Endothelial cell of umbilical vein (primary cell): Measurements from ENCODE around the gene C2orf76. TPM values are rescaled to one million over a fixed set of nuclear protein-coding genes. Genes with fewer than 3 reads are reported as not detected.

Experiments used
- BruUV-seq: library from RNA; stranded (reverse); fragments of 400-500 nt; replicated peaks from 2 replicates; lab custom pipeline; 2021; lab: Mats Ljungman, UMichigan
- CTCF ChIA-PET: fragments of 300-600, 350-600 bp; sonication (Branson Sonifier 250); formaldehyde crosslinking; loops from one replicate; lab custom pipeline; 2021; ENCODE audit warnings: antibody characterized with exemption, inconsistent platforms; lab: Charles Lee
- POLR2A ChIA-PET: fragments of 300-600, 350-600 bp; sonication (Branson Sonifier 250); formaldehyde crosslinking; loops from one replicate; lab custom pipeline; 2021; ENCODE audit warnings: antibody characterized with exemption, inconsistent platforms; lab: Charles Lee
- DNase-seq: peaks from one replicate; pipeline ENCODE4 v3.0.0-alpha.2; 2011; ENCODE audit warnings: low read depth, low spot score
- FAIRE-seq: peaks from 2 replicates; lab custom pipeline; 2011; peaks lifted over from hg19 to GRCh38; lab: Jason Lieb, UNC
- H2AFZ ChIP-seq: 2 replicates; pipeline ENCODE4 v1.6.0; 2012; ENCODE audit warnings: low read depth, low read length, control low read depth, inconsistent platforms
- H3K27ac ChIP-seq: 2 replicates; pipeline ENCODE4 v1.5.1; 2011; ENCODE audit warnings: low read depth, mild to moderate bottlenecking, control low read depth, low read length, moderate library complexity; ENCODE audit not compliant: insufficient read depth
- H3K27me3 ChIP-seq, 2 experiments: 2 replicates each; pipeline versions ENCODE4 v1.6.0 to v1.6.1; 2011; ENCODE audit warnings: low read length in 2 of 2, mixed read lengths in 1 of 2; ENCODE audit not compliant: control insufficient read depth in 2 of 2, insufficient read depth in 2 of 2
- H3K36me3 ChIP-seq, 2 experiments: 2 replicates in 1 of 2; 3 replicates in 1 of 2; pipeline ENCODE4 v1.5.1; 2011; ENCODE audit warnings: low read length in 2 of 2, mild to moderate bottlenecking in 1 of 2, moderate library complexity in 1 of 2; ENCODE audit not compliant: control insufficient read depth in 2 of 2, insufficient read depth in 2 of 2; ENCODE audit errors: extremely low read depth in 1 of 2
- H3K4me1 ChIP-seq: 3 replicates; pipeline ENCODE4 v1.5.1; 2011; ENCODE audit warnings: mild to moderate bottlenecking, low read length; ENCODE audit not compliant: control insufficient read depth, insufficient read depth; ENCODE audit errors: extremely low read depth
- H3K4me2 ChIP-seq: 2 replicates; pipeline ENCODE4 v1.6.1; 2011; ENCODE audit warnings: low read length, control low read depth, mixed read lengths; ENCODE audit not compliant: insufficient read depth
- H3K4me3 ChIP-seq, 3 experiments: fragments of 200-600 bp in 1 of 3; sonication (generic), shearing (Covaris generic) in 1 of 3; replicated peaks in 1 of 3; 2 replicates each; pipeline ENCODE4 v1.5.1; 2011 to 2016; ENCODE audit warnings: control low read depth in 3 of 3, low read length in 3 of 3, mild to moderate bottlenecking in 2 of 3, inconsistent platforms in 1 of 3, low read depth in 1 of 3, moderate library complexity in 1 of 3; ENCODE audit not compliant: insufficient read depth in 1 of 3
- H3K79me2 ChIP-seq: 2 replicates; pipeline ENCODE4 v1.6.0; 2012; ENCODE audit warnings: low read length, inconsistent platforms; ENCODE audit not compliant: control insufficient read depth, insufficient read depth
- H3K9ac ChIP-seq: replicated peaks from 2 replicates; pipeline ENCODE3; 2011; ENCODE audit warnings: low read length, control low read depth; ENCODE audit not compliant: insufficient read depth; ENCODE audit errors: extremely low read depth
- H3K9me1 ChIP-seq: replicated peaks from 3 replicates; pipeline ENCODE4 v1.6.0; 2011; ENCODE audit warnings: mild to moderate bottlenecking, low read length; ENCODE audit not compliant: control insufficient read depth, insufficient read depth; ENCODE audit errors: extremely low read depth
- H3K9me3 ChIP-seq: replicated peaks from 2 replicates; pipeline ENCODE4 v1.5.1; 2012; ENCODE audit warnings: low read length, inconsistent platforms; ENCODE audit not compliant: control insufficient read depth, insufficient read depth
- H4K20me1 ChIP-seq: replicated peaks from 2 replicates; pipeline ENCODE3; 2011; ENCODE audit warnings: mild to moderate bottlenecking, low read length; ENCODE audit not compliant: control insufficient read depth, insufficient read depth; ENCODE audit errors: extremely low read depth
- CTCF ChIP-seq, 2 donors: IDR thresholded peaks; 1 replicate in 1 of 2; 2 replicates in 1 of 2; pipeline ENCODE4 v1.5.1; 2011; ENCODE audit warnings: low read length in 2 of 2, mild to moderate bottlenecking in 2 of 2, moderate library complexity in 2 of 2, control low read depth in 1 of 2, inconsistent platforms in 1 of 2, low read depth in 1 of 2; ENCODE audit not compliant: insufficient read depth in 1 of 2; ENCODE audit errors: extremely low read depth in 1 of 2
- EZH2 ChIP-seq: IDR thresholded peaks from 2 replicates; pipeline ENCODE4 v1.6.1; 2012; ENCODE audit warnings: borderline replicate concordance, low read depth, mild to moderate bottlenecking, moderate library complexity, low read length, inconsistent platforms; ENCODE audit not compliant: severe bottlenecking
- FOS ChIP-seq: IDR thresholded peaks from 2 replicates; pipeline ENCODE4 v1.6.1; 2011; ENCODE audit warnings: mild to moderate bottlenecking, low read length, moderate library complexity, borderline replicate concordance; ENCODE audit not compliant: insufficient read depth
- GATA2 ChIP-seq: IDR thresholded peaks from 2 replicates; pipeline ENCODE4 v1.7.0; 2011; ENCODE audit warnings: low read depth, mild to moderate bottlenecking, moderate library complexity, mixed read lengths, low read length; ENCODE audit not compliant: insufficient read length, insufficient read depth
- JUN ChIP-seq: IDR thresholded peaks from 2 replicates; pipeline ENCODE4 v1.6.1; 2011; ENCODE audit warnings: borderline replicate concordance, low read depth; ENCODE audit not compliant: insufficient read length, insufficient read depth
- MAX ChIP-seq: IDR thresholded peaks from 2 replicates; pipeline ENCODE4 v1.6.1; 2011; ENCODE audit not compliant: insufficient read depth, insufficient read length
- MYC ChIP-seq: IDR thresholded peaks from one replicate; pipeline ENCODE4 v1.6.1; 2011; ENCODE audit warnings: mild to moderate bottlenecking, low read depth, low read length
- POLR2A ChIP-seq: IDR thresholded peaks from 2 replicates; pipeline ENCODE4 v1.6.1; 2012; ENCODE audit warnings: low read depth, mild to moderate bottlenecking, control low read depth, low read length
- POLR2AphosphoS5 ChIP-seq: IDR thresholded peaks from 2 replicates; pipeline ENCODE4 v1.6.1; 2012; ENCODE audit warnings: low read depth, mild to moderate bottlenecking, control low read depth, low read length, moderate library complexity; ENCODE audit not compliant: insufficient read depth
- dilution Hi-C: fragments of 300-500 bp; cut with MboI; formaldehyde crosslinking; loops from one replicate; pipeline ENCODE4 v1.15.0; 2019; ENCODE audit warnings: low sequenced_read_pairs; ENCODE audit not compliant: extremely low pct_ligation_motif_present
- intact Hi-C: fragments of 100-400 bp; cut with micrococcal nuclease; formaldehyde crosslinking; loops from one replicate; pipeline ENCODE4 v1.10.0; 2022
- polyA plus RNA-seq, 4 experiments: library from polyadenylated mRNA; depleted of rRNA in 3 of 4; stranded (reverse) in 3 of 4; unstranded in 1 of 4; fragments of >200 nt; gene quantifications; 2 replicates each; pipeline versions ENCODE4 v1.2.1 to v1.2.3, GENCODE V29; 2011 to 2012; ENCODE audit warnings: missing spikeins in 1 of 4
- total RNA-seq: library from RNA; stranded (reverse); gene quantifications from 2 replicates; pipeline ENCODE4 v1.2.3, GENCODE V29; 2021

Gene C2orf76
- total and polyA plus RNA-seq, 2 donors (not counting 3 experiments of a cell fraction or from before 2014, with no cell fraction given) = 7.4 to 12.1 TPM

GRCh38 chr2:119337749-119338148 lies 28.9 kb downstream of the C2orf76 start:
- no peaks in the 10 kb centered on the region for H4K20me1 ChIP-seq
- H3K4me1 ChIP-seq = no peaks in the 10 kb centered on the region
- no peaks in the 10 kb centered on the region for H3K27me3 ChIP-seq
- H3K79me2 ChIP-seq = no peaks in the 10 kb centered on the region
- no peak overlapping the region for H3K27ac ChIP-seq
- BruUV-seq = no TSS peak
- H2AFZ ChIP-seq = no peak overlapping the region
- H3K36me3 ChIP-seq = no peaks in the 10 kb centered on the region
- CTCF ChIA-PET = interaction anchor here (1.0 kb wide), 1 partner anchor 10 kb away, joined by 3 read pairs; no protein-coding TSS in a partner anchor
- H3K9ac ChIP-seq = no peak overlapping the region
- intact Hi-C loops = no loop called here
- no peak overlapping the region for H3K4me2 ChIP-seq
- dilution Hi-C loops = no loop called here
- no peak overlapping the region for H3K4me3 ChIP-seq
- DNase-seq (no peak), FAIRE-seq (no peak)
- H3K9me1 ChIP-seq = no peaks in the 10 kb centered on the region
- TF ChIP-seq MYC (no peak), POLR2AphosphoS5 (no peak), CTCF (IDR thresholded peaks at IDR 0.05; ENCODE audit: extremely low read depth in 1 of 2, insufficient read depth in 1 of 2, low read depth in 1 of 2, low read length in 2 of 2) (no peak), JUN (no peak), FOS (no peak), POLR2A (no peak), MAX (no peak), EZH2 (no peak), GATA2 (no peak)
- POLR2A ChIA-PET = no interaction called here
- H3K9me3 ChIP-seq = no peaks in the 10 kb centered on the region
